Neural cell (in vitro differentiated cells): ENCODE measurements around the gene C1orf35. TPM values are rescaled to one million over a fixed set of nuclear protein-coding genes. Genes with fewer than 3 reads are reported as not detected.

Experiments used
- H2AFZ ChIP-seq: fragments of 200-600, 300-800 bp; sonication (generic), shearing (Covaris generic); 2 replicates; pipeline ENCODE4 v1.6.0; 2014; ENCODE audit warnings: low read depth, mild to moderate bottlenecking, antibody characterized with exemption, low read length, moderate library complexity
- H3F3A ChIP-seq: fragments of 200-600 bp; shearing (Covaris generic); 2 replicates; pipeline ENCODE4 v1.6.1; 2016; ENCODE audit warnings: mild to moderate bottlenecking, moderate library complexity, mixed read lengths, antibody characterized with exemption, low read length; ENCODE audit not compliant: insufficient read depth, poor library complexity, severe bottlenecking
- H3K27ac ChIP-seq: fragments of 200-600, 300-800 bp; sonication (generic), shearing (Covaris generic); 2 replicates; pipeline ENCODE4 v1.5.1; 2014; ENCODE audit warnings: mild to moderate bottlenecking, low read length, moderate library complexity
- H3K27me3 ChIP-seq: fragments of 300-800, 200-600 bp; sonication (generic), shearing (Covaris generic); 2 replicates; pipeline ENCODE4 v1.6.0; 2014; ENCODE audit warnings: mild to moderate bottlenecking, low read depth, low read length, moderate library complexity; ENCODE audit not compliant: insufficient read depth
- H3K36me3 ChIP-seq: fragments of 300-800, 200-600 bp; sonication (generic), shearing (Covaris generic); 2 replicates; pipeline ENCODE4 v1.5.1; 2014; ENCODE audit warnings: mild to moderate bottlenecking, antibody characterized with exemption, low read length, moderate library complexity; ENCODE audit not compliant: insufficient read depth
- H3K4me2 ChIP-seq: fragments of 300-800, 200-600 bp; sonication (generic), shearing (Covaris generic); 2 replicates; pipeline ENCODE4 v1.6.0; 2014; ENCODE audit warnings: mild to moderate bottlenecking, low read length
- H3K4me3 ChIP-seq: fragments of 300-800, 200-600 bp; sonication (generic), shearing (Covaris generic); 2 replicates; pipeline ENCODE4 v1.5.1; 2014; ENCODE audit warnings: mild to moderate bottlenecking, low read length, moderate library complexity
- H3K79me2 ChIP-seq: fragments of 200-600 bp; shearing (Covaris generic); replicated peaks from 2 replicates; pipeline ENCODE4 v1.6.0; 2014; ENCODE audit warnings: mild to moderate bottlenecking, low read length, moderate library complexity; ENCODE audit not compliant: insufficient read depth
- H3K9ac ChIP-seq: fragments of 300-800, 200-600 bp; sonication (generic), shearing (Covaris generic); 2 replicates; pipeline ENCODE4 v1.6.1; 2016; ENCODE audit warnings: mild to moderate bottlenecking, low read length, mixed read lengths
- H3K9me2 ChIP-seq: fragments of 200-600 bp; shearing (Covaris generic); 2 replicates; pipeline ENCODE4 v1.6.1; 2016; ENCODE audit warnings: mild to moderate bottlenecking, low read length, mixed read lengths; ENCODE audit not compliant: insufficient read depth
- H3K9me3 ChIP-seq: fragments of 200-600, 300-800 bp; sonication (generic), shearing (Covaris generic); 2 replicates; pipeline ENCODE4 v1.6.1; 2016; ENCODE audit warnings: mild to moderate bottlenecking, mixed run types, low read length, moderate library complexity, mixed read lengths
- H4K20me1 ChIP-seq: fragments of 200-600 bp; shearing (Covaris generic); 2 replicates; pipeline ENCODE4 v1.6.1; 2016; ENCODE audit warnings: mild to moderate bottlenecking, mixed run types; ENCODE audit not compliant: insufficient read depth
- EP300 ChIP-seq: fragments of 450-650 bp; conservative IDR thresholded peaks from 2 replicates; pipeline ENCODE4 v1.6.1; 2014; ENCODE audit warnings: antibody characterized with exemption, mild to moderate bottlenecking, moderate library complexity; ENCODE audit not compliant: poor library complexity, severe bottlenecking
- EZH2 ChIP-seq: fragments of 200-600, 300-800 bp; shearing (Covaris generic), sonication (generic); IDR thresholded peaks from 2 replicates; pipeline ENCODE4 v1.6.1; 2014; ENCODE audit warnings: antibody characterized with exemption, low read length, borderline replicate concordance, mild to moderate bottlenecking; ENCODE audit not compliant: insufficient read depth, poor library complexity, severe bottlenecking
- MXI1 ChIP-seq: fragments of 450-650 bp; conservative IDR thresholded peaks from 2 replicates; pipeline ENCODE4 v1.6.1; 2014; ENCODE audit warnings: antibody characterized with exemption, mild to moderate bottlenecking; ENCODE audit not compliant: poor library complexity, severe bottlenecking
- POLR2AphosphoS5 ChIP-seq: IDR thresholded peaks from 2 replicates; pipeline ENCODE4 v1.6.1; 2012
- RAD21 ChIP-seq: fragments of 450-650 bp; conservative IDR thresholded peaks from 2 replicates; pipeline ENCODE4 v1.6.1; 2014; ENCODE audit warnings: antibody characterized with exemption, mild to moderate bottlenecking, moderate library complexity
- SMC3 ChIP-seq: fragments of 450-650 bp; conservative IDR thresholded peaks from 2 replicates; pipeline ENCODE4 v1.6.1; 2014; ENCODE audit warnings: antibody characterized with exemption, mild to moderate bottlenecking, moderate library complexity; ENCODE audit not compliant: poor library complexity
- TAF1 ChIP-seq: IDR thresholded peaks from 2 replicates; pipeline ENCODE4 v1.6.1; 2012; ENCODE audit warnings: low read depth
- polyA plus RNA-seq: library from polyadenylated mRNA; depleted of rRNA; stranded (reverse); fragments of >200 nt; gene quantifications from 2 replicates; pipeline ENCODE4 v1.2.3, GENCODE V29; 2014
- TF ChIP-seq, protein P1 (sequence below): fragments of 450-650 bp; IDR thresholded peaks from 2 replicates; pipeline ENCODE4 v1.5.1; 2014; ENCODE audit warnings: antibody characterized with exemption, mild to moderate bottlenecking, moderate library complexity; ENCODE audit not compliant: poor library complexity, severe bottlenecking
- TF ChIP-seq, protein P2 (sequence below): IDR thresholded peaks from 2 replicates; pipeline ENCODE4 v1.6.1; 2012; ENCODE audit warnings: borderline replicate concordance

Gene C1orf35
- polyA plus RNA-seq, 1 donor from 2014 or later = 32.8 TPM

DNA sequence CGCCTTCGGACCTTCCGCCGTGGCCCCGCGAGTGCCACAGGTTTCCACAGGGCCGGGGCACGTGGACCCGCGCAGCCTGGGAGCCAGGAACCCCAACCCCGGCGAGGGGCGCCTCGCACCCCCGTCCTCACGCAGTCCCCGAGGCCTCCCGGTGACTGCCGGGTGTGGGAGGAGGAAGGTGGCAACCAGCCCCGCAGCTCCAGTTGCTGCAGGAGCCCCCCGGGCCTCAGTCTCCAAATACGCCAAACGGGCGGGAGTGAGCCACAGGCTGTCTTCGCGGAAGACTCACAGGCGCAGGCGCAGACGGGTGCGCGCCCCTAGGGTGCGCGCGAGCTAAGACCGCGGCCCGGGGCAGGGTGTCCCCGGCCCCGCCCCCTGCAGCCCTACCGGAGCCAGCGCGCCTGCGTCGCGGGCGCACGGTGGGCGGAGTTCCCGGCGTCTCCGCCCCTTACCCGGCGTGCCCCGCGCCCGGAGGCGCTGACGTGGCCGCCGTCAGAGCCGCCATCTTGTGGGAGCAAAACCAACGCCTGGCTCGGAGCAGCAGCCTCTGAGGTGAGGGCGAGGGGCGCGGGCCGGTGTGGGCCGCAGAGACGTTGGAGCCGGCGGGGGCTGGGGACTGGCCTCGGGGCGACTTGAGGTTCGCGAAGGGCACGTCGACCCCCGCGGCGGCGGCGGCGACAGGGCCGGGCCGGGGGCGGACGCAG is 20.8 kb downstream of the C1orf35 start, which contains the start of gene ARF1:
Gene ARF1 (plus strand): TSS at position 495 of the 704 bp plus-strand sequence. CDS start 14,407 bp downstream, outside the sequence.
- Histone ChIP-seq H3K9ac (peak within 1 kb of the TSS; percentile 96), H3K4me3 (peak within 1 kb of the TSS; percentile 99), H3K27me3 (no peaks in the 10 kb centered on the region), H3K36me3 (no peaks in the 10 kb centered on the region), H3K4me2 (peak within 1 kb of the TSS; percentile 89), H3K9me3 (no peaks in the 10 kb centered on the region), H4K20me1 (peaks cover 11% of the 10 kb centered on the region), H3F3A (no peaks in the 10 kb centered on the region), H3K9me2 (no peaks in the 10 kb centered on the region), H3K27ac (peak within 1 kb of the TSS; percentile 87), H3K79me2 (peaks cover 44% of the 10 kb centered on the region), H2AFZ (peak within 1 kb of the TSS; percentile 87)
- TF ChIP-seq MXI1 (peak; percentile 68), SMC3 (peak; percentile 26), POLR2AphosphoS5 (peak; percentile 99), TAF1 (peak; percentile 89), EZH2 (no peak), RAD21 (no peak), EP300 (no peak)
- TF ChIP-seq, protein P1, sequence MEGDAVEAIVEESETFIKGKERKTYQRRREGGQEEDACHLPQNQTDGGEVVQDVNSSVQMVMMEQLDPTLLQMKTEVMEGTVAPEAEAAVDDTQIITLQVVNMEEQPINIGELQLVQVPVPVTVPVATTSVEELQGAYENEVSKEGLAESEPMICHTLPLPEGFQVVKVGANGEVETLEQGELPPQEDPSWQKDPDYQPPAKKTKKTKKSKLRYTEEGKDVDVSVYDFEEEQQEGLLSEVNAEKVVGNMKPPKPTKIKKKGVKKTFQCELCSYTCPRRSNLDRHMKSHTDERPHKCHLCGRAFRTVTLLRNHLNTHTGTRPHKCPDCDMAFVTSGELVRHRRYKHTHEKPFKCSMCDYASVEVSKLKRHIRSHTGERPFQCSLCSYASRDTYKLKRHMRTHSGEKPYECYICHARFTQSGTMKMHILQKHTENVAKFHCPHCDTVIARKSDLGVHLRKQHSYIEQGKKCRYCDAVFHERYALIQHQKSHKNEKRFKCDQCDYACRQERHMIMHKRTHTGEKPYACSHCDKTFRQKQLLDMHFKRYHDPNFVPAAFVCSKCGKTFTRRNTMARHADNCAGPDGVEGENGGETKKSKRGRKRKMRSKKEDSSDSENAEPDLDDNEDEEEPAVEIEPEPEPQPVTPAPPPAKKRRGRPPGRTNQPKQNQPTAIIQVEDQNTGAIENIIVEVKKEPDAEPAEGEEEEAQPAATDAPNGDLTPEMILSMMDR = peak; percentile 29
- TF ChIP-seq, protein P2, sequence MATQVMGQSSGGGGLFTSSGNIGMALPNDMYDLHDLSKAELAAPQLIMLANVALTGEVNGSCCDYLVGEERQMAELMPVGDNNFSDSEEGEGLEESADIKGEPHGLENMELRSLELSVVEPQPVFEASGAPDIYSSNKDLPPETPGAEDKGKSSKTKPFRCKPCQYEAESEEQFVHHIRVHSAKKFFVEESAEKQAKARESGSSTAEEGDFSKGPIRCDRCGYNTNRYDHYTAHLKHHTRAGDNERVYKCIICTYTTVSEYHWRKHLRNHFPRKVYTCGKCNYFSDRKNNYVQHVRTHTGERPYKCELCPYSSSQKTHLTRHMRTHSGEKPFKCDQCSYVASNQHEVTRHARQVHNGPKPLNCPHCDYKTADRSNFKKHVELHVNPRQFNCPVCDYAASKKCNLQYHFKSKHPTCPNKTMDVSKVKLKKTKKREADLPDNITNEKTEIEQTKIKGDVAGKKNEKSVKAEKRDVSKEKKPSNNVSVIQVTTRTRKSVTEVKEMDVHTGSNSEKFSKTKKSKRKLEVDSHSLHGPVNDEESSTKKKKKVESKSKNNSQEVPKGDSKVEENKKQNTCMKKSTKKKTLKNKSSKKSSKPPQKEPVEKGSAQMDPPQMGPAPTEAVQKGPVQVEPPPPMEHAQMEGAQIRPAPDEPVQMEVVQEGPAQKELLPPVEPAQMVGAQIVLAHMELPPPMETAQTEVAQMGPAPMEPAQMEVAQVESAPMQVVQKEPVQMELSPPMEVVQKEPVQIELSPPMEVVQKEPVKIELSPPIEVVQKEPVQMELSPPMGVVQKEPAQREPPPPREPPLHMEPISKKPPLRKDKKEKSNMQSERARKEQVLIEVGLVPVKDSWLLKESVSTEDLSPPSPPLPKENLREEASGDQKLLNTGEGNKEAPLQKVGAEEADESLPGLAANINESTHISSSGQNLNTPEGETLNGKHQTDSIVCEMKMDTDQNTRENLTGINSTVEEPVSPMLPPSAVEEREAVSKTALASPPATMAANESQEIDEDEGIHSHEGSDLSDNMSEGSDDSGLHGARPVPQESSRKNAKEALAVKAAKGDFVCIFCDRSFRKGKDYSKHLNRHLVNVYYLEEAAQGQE = peak; percentile 68

DNA sequence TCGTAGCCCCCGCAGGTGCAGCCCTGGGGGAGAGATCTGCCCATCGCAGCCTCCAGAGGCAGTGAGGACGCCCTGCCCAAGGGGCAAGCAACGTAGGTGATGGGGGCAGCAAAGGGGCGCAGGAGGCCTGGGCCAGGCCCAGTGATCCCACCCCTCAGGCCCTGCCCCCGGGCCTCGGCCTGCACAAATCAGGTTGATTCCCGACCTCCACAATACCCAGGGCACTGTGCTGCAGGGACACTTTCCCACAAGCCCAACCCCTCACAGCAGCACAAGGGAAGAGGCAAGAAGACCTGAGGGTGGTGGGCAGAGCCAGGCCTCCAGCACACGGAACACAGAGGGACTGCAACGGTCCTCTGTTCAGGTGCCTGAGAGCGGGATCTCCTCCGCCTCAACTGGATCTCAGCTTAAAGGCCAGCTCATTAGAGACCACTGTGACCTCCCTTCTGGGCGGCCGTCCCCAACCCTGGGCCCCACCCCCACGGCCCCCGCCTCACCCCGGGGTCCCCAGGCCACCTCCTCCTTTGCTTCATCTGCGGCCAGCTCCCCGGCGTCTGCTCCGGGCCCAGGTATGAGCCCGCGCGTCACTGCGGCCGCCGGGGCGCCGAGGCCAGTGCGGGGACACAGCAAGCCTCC is 21.4 kb downstream of the C1orf35 start:
- no peaks in the 10 kb centered on the region for H3K27me3 ChIP-seq
- no peaks in the 10 kb centered on the region for H3F3A ChIP-seq
- no peaks in the 10 kb centered on the region for H3K9me2 ChIP-seq
- H3K36me3 ChIP-seq = no peaks in the 10 kb centered on the region
- H2AFZ ChIP-seq = peak overlapping the region; percentile 87
- TF ChIP-seq EP300 = no peak
- no peak for TF ChIP-seq EZH2
- TF ChIP-seq SMC3 = no peak
- TF ChIP-seq, protein P2 = no peak
- TF ChIP-seq, protein P1 = no peak
- TF ChIP-seq MXI1 = no peak
- TF ChIP-seq TAF1 = no peak
- no peak for TF ChIP-seq RAD21
- H3K4me2 ChIP-seq = peak overlapping the region; percentile 78
- peak overlapping the region; percentile 99 for H3K4me3 ChIP-seq
- H3K27ac ChIP-seq = no peak overlapping the region
- H3K9ac ChIP-seq = peak overlapping the region; percentile 74
- no peaks in the 10 kb centered on the region for H3K9me3 ChIP-seq
- peaks cover 37% of the 10 kb centered on the region for H3K79me2 ChIP-seq
- H4K20me1 ChIP-seq = peaks cover 11% of the 10 kb centered on the region
